ENCODE results near the gene DAO.

DNA sequence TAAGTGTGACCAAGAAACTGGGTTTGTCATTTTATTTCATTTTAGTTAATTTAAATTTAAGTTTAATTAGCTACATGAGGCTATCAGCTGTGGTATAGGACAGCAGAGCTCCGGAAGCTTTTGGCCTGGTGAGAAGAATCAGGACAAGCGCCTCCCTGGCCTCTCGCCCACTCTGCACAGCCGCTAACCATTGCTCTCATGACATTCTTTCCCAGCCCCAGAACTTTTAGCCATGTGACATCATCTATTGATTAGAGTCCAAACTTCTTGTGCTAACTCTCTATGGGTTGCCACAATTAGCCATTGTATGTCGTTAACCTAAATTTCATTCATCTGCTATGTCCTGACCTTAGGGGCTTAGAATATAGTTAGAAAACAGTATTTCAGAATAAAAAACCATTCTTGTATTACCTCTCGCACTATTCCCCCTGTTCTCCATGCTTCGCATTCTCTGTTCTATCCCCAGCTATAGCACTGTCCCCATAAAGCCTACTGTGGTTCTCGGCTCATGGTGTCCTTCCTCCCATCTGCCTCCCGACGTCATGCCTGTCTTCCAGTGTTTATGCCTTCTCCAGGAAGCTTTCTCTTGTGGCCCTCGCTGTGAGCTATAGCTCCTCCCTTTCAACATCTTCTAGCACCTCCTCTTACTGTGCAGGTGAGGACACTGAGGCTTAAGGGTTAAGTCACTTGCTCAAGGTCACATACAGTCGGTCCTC lies 46.0 kb upstream of the DAO start:
- TF ChIP-seq POLR2A (IDR thresholded peaks at IDR 0.05) = no peak
- TF ChIP-seq, protein P1, sequence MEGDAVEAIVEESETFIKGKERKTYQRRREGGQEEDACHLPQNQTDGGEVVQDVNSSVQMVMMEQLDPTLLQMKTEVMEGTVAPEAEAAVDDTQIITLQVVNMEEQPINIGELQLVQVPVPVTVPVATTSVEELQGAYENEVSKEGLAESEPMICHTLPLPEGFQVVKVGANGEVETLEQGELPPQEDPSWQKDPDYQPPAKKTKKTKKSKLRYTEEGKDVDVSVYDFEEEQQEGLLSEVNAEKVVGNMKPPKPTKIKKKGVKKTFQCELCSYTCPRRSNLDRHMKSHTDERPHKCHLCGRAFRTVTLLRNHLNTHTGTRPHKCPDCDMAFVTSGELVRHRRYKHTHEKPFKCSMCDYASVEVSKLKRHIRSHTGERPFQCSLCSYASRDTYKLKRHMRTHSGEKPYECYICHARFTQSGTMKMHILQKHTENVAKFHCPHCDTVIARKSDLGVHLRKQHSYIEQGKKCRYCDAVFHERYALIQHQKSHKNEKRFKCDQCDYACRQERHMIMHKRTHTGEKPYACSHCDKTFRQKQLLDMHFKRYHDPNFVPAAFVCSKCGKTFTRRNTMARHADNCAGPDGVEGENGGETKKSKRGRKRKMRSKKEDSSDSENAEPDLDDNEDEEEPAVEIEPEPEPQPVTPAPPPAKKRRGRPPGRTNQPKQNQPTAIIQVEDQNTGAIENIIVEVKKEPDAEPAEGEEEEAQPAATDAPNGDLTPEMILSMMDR (IDR thresholded peaks at IDR 0.05) = no peak
